Central memory CD4-positive, alpha-beta T cell (primary cell): ENCODE measurements around the gene DACT1.

Experiments
- DNase-seq: peaks from one replicate; pipeline ENCODE4 v3.0.0; 2022

Gene DACT1

DNA sequence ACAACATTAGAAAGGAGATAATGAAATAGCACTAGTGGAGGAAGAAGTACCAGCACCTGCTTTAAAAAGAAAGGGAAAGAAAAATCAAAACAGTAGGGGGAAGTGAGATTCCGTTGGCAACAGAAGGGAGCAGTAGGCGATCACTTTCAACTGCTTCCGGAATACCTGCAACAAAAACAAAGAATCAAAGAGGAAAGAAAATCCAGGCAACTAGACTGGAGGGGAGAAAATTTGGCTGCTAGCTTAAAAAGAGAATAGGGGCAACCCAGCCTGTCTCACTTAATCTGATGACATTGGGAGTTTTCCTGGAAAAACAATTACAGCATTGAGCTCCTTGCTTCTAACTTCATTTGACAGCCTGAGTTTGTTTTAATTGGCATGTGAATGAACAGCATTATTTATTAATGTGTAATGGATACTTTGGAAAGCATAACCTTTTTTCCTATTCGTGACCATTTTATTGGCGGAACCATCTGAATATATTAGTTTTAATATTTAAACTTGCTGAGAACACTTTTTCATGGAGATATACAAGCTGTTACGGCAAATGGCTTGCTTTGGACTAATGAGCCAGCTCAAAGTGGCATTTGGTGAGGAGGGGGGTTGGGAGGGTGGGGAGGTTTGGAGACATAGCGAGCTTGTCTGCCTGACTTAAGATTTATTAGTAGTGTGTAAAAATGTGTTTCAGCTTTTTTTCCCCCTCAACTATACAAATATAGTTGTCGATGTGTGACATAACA is 2.5 kb upstream of the DACT1 start:
- DNase-seq = no peak

- DNase-seq = no peak
Measured at GRCh38 chr14:58636129-58636528, 1.6 kb upstream of the DACT1 start.

GRCh38 chr14:58637040-58637390 is 747 bp upstream of the DACT1 start:
- DNase-seq = no peak

- DNase-seq = no peak
Measured at GRCh38 chr14:58638231-58639197, 752 bp downstream of the DACT1 start.

- DNase-seq = no peak
Measured at GRCh38 chr14:58639198-58639565, 1.4 kb downstream of the DACT1 start.

- no peak for DNase-seq
Measured at GRCh38 chr14:58639842-58640484, 2.2 kb downstream of the DACT1 start.

GRCh38 chr14:58640959-58641358 is 3.2 kb downstream of the DACT1 start:
- no peak for DNase-seq

DNA sequence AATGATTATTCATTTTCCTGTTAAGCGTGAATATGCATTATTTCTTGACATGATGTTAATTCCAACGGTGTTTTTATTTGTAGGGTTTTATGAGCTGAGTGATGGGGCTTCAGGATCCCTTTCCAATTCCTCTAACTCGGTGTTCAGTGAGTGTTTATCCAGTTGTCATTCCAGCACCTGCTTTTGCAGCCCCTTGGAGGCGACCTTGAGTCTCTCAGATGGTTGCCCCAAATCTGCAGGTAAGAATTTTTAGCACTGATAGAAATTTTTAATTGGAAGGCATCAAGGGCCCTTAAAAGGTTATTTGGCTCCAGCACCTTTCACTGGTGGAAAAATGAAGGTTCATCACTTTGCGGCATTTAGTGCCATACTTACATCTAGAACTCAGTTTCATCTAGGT is 3.7 kb downstream of the DACT1 start:
- DNase-seq = no peak

GRCh38 chr14:58643366-58643765 is 5.6 kb downstream of the DACT1 start:
- DNase-seq = no peak

DNA sequence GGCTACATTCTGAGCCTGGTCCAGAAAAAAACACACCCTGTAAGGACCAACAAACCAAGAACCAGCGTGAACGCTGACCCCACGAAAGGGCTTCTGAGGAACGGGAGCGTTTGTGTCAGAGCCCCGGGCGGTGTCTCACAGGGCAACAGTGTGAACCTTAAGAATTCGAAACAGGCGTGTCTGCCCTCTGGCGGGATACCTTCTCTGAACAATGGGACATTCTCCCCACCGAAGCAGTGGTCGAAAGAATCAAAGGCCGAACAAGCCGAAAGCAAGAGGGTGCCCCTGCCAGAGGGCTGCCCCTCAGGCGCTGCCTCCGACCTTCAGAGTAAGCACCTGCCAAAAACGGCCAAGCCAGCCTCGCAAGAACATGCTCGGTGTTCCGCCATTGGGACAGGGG is 7.9 kb downstream of the DACT1 start:
- DNase-seq = no peak

DNA sequence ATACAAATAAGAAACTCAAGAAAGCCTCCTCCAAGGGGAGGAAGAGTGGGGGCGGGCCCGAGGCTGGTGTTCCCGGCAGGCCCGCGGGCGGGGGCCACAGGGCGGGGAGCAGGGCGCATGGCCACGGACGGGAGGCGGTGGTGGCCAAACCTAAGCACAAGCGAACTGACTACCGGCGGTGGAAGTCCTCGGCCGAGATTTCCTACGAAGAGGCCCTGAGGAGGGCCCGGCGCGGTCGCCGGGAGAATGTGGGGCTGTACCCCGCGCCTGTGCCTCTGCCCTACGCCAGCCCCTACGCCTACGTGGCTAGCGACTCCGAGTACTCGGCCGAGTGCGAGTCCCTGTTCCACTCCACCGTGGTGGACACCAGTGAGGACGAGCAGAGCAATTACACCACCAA is 8.7 kb downstream of the DACT1 start:
- no peak for DNase-seq

DNA sequence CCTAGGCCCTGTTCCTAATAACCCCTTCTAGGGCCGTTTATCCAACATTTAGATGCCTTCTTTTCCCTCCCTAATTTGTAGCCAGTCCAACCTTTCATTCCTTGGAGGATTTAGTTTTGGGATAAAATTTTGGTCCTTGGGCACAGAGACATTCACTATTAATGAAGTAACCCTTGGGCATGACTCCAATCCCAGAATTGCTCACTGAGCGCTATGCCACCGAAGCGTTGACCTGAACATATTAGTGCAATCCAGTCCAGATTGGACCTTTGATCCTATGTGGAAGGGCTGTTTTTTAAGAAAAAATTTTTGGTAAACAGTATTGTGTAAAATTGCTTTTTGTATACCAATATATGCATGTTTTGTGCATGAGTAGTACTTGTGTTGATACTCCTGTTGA is 10.0 kb downstream of the DACT1 start:
- DNase-seq = no peak

- DNase-seq = no peak
Measured at GRCh38 chr14:58650857-58651256, 13.1 kb downstream of the DACT1 start.

DNA sequence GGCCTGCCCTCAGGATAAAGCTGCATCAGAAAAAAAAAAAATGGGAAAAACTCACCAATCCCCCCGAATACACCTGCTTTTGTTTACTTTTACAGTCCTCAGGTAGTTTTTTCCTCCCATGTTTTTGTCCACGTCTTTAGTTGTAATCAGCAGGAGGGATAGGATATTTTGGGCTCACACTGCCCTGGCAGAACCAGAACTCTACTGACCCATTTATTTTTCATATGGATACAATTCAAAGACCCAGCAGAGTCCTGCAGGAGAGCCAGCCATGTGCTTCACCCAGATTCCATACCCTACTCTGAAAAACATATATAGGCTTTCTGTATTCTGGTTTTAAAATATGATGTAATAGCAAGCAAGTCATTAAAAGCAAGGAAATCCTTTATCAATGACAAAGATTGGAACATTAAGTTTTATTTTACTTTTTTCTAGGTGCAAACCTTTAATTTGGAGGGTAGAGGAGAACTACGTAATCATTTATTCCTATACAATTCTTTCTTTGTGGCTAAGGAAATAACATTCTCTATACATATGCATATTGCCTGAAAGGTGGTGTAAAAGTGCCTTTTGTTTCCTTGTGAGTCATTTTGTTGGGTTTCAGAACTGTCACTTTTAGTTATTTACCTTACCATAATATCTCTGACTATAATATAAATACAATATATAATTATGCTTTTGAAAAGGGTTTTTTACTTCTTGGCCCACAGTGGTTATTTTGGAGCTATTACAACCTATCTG is 19.1 kb downstream of the DACT1 start:
- DNase-seq = no peak

- DNase-seq = no peak
Measured at GRCh38 chr14:58659061-58659460, 21.3 kb downstream of the DACT1 start.

DNA sequence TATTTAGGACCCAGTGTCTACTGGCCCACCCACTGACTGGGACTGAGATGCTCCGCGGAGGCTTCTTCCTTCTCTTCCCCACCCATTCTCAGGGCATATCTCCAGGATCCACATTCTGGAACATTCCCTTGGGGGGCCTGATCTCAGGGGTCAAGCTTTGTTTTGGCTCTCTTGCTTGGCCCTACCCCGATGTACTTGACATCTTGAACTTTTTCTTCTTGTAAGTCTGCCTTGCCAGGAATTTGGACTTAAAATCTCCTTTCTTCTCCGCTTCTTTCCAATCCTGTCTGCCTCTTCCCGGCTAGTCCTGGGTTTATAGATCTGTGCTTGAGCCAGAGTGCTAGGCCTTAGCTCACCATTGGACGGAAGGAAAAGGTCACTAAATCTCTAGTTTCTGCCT is 22.1 kb downstream of the DACT1 start:
- DNase-seq = no peak

- DNase-seq = no peak
Measured at GRCh38 chr14:58660407-58660806, 22.6 kb downstream of the DACT1 start.

- no peak for DNase-seq
Measured at GRCh38 chr14:58662018-58662417, 24.3 kb downstream of the DACT1 start.

- no peak for DNase-seq
Measured at GRCh38 chr14:58662759-58663158, 25.0 kb downstream of the DACT1 start.

DNA sequence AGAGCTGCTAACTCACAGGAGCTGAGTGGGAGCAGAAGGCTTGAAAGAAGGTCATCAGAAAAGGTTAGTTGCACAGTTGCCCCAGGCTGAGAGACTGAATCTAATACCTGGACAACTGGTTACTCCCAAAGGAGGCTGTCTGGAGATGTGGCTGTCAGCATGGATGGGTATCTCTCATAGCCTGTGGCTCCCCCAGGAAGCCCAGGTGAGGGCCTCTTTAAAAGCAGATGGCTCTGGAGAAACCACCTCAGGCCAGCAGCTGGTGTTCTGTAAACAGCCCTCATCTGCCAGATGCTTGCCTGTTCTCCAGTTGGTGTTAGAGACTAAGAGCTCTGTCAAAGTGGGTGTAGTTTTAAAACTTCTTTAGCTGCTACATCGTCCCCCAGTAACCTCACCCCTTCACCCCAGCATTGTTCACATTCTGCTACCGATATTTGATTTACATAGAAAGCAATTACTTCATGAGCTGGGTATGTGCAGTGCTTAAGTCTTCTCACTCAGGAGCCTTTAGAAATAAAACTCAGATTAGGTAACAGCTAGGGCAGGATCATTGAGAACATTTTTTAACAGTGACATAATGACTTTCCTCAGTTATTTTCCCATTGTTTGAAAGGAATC is 25.8 kb downstream of the DACT1 start:
- no peak for DNase-seq

- no peak for DNase-seq
Measured at GRCh38 chr14:58665773-58666500, 28.2 kb downstream of the DACT1 start.

DNA sequence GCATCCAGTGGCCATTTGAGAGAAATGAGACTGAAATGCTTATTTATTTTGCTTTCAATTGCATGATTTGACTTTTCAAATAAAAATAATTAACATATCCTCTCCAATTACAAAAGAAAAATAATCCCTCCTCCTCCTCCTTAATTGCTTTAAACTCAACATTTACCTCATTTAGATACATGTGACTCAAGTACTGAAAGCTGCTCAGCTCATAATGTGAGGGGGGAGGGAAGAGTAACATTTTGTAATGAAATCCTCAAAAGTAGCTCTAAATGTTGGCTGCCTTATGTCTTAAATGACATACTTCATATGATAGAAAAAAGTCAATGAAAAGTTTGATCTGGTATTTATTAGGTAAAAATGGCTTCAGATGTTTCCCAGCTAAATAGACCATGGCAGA is 29.0 kb downstream of the DACT1 start:
- no peak for DNase-seq
